Left lobe of liver (tissue), 2 donors: ENCODE results near the gene LHX6. TPM values are rescaled to one million over a fixed set of nuclear protein-coding genes. Genes with fewer than 3 reads are reported as not detected.

ENCODE experiments used
- ATAC-seq: fragments of 200-7000 bp; cut with Tn5 transposase; one replicate; pipeline ENCODE4 v1.9.1; 2020; ENCODE audit warnings: mild to moderate bottlenecking, moderate library complexity
- DNase-seq: peaks from one replicate; pipeline ENCODE4 v3.0.0-alpha.2; 2020; ENCODE audit warnings: low spot score
- total RNA-seq: library from RNA; stranded (reverse); gene quantifications from one replicate; pipeline ENCODE4 v1.2.1, GENCODE V29; 2021
- donor health status: DM: no; HTN: no; CAD: no; lungs with moderate emphysema.
- donor health status: DM: no; HTN: yes; CAD: no.

The LHX6 gene
- total RNA-seq, 1 donor from 2014 or later: 0.20 TPM

DNA sequence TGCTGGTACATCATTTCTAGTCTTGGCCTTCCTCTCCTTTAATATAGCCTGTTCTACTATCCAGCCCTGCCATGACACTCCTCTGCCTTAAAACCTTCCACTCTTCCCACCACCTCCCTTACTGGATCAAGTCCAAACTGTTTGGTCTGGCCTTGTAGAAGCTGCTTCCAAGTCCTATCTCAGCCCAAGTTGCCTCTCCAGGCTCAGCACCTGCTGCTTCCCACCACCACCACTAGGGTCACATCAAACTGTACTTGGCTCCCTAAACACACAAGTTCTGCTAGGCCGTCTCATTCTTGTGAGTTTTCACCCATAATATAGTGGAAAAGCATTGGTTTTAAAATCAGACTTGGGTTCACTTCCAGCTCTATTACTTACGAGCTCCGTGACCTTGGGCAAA lies 70.6 kb downstream of the LHX6 start:
- ATAC-seq: no peak

DNA sequence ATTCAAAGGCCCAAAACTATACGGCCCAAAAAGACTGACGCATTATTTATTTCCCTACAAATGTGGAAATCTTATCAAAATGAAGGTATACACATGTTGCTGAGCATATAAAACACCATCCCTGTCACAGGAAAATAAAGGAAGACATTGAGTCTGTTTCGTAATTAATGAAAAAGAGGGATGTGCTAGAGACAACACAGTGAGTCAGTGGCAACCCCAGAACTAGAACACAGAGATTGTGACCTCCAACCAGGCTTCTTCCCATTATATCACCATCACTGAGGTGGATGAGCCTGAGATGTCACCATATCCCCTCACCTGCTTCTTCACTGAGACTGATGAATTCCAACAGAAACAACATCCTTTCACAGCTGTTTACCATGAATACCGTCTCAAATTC lies 73.0 kb downstream of the LHX6 start:
- DNase-seq (no peak), ATAC-seq (no peak)

More for the DNA sequence above, 70.6 kb downstream of the LHX6 start:
- DNase-seq: no peak

Other genes with a start within 250 kb of the LHX6 start
- gene TTLL11, start 135.6 kb downstream of the LHX6 start, total RNA-seq: 2.8 TPM
- gene NDUFA8, start 69.2 kb downstream of the LHX6 start, total RNA-seq: 27.6 TPM
- gene MORN5, start 69.0 kb downstream of the LHX6 start, total RNA-seq: not detected
- 7.5 TPM for gene RBM18, start 35.9 kb upstream of the LHX6 start, total RNA-seq
- 16.3 TPM for gene MRRF, start 35.9 kb upstream of the LHX6 start, total RNA-seq
- 2.0 TPM for gene PTGS1, start 142.1 kb upstream of the LHX6 start, total RNA-seq
- not detected for gene OR1J1, start 249.0 kb upstream of the LHX6 start, total RNA-seq